ENCODE data around the gene TMEM175.
"Not testable (repeated sequence)": the region's sequence is repeated elsewhere in the genome, so short reads cannot be mapped to it uniquely, and the experiment has no call there.

GRCh38 chr4:999240-999863 lies 67.1 kb downstream of the TMEM175 start:
- TF ChIP-seq TAF1 (IDR thresholded peaks at IDR 0.05; ENCODE audit: borderline replicate concordance, low read depth, low read length); POLR2A (IDR thresholded peaks at IDR 0.05; ENCODE audit: low read depth, low read length); POLR2AphosphoS5 (IDR thresholded peaks at IDR 0.05; ENCODE audit: low read depth, low read length): not testable (repeated sequence)
